Measurements from ENCODE around the gene ARL6IP5.

GRCh38 chr3:69091389-69092029 lies 6.8 kb downstream of the ARL6IP5 start:
- no peak for TF ChIP-seq SNAI2 (CRISPR knock-in tag; IDR thresholded peaks at IDR 0.05)
- no peak for TF ChIP-seq PPARA (CRISPR knock-in tag; IDR thresholded peaks at IDR 0.05; ENCODE audit: borderline replicate concordance)
- TF ChIP-seq ZFP3 (CRISPR knock-in tag; IDR thresholded peaks at IDR 0.05), result no peak
- no peak for TF ChIP-seq CREB5 (CRISPR knock-in tag; IDR thresholded peaks at IDR 0.05; ENCODE audit: low read depth)
- no peak for TF ChIP-seq ZNF8 (CRISPR knock-in tag; IDR thresholded peaks at IDR 0.05)
- TF ChIP-seq GLIS3 (CRISPR knock-in tag; IDR thresholded peaks at IDR 0.05), result no peak
- TF ChIP-seq POU6F1 (CRISPR knock-in tag; IDR thresholded peaks at IDR 0.05; ENCODE audit: borderline replicate concordance, low read depth), result no peak
- no peak for TF ChIP-seq ZFP30 (CRISPR knock-in tag; IDR thresholded peaks at IDR 0.05)

Data from SK-N-SH treated with all-trans-retinoic acid at 6 μM for 48 hours (cell line).